Measurements from ENCODE around the gene MCRS1. TPM values are rescaled to one million over a fixed set of nuclear protein-coding genes. Genes with fewer than 3 reads are reported as not detected.
"Not testable (repeated sequence)": the region's sequence is repeated elsewhere in the genome, so short reads cannot be mapped to it uniquely, and the experiment has no call there.

Gene MCRS1
- total and polyA plus RNA-seq, 4 donors, result 20.0 to 33.1 (median 26.1) TPM

DNA sequence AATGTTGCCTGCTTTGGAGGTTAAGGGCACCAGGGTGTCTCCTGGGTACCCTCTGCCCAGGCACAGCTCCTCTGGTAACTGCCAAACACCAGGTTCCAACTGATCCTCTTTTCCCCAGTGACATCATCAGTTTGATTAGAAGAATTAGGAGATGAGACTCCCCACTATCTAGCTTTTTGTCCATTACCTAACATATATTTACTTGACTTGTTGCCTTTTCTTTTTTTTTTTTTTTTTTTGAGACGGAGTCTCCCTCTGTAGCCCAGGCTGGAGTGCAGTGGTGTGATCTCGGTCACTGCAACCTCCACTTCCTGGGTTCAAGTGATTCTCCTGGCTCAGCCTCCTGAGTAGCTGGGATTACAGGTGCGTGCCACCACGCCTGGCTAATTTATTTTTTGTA, 37.6 kb upstream of the MCRS1 start, which contains the start of gene FAM186B:
TSS of gene FAM186B (minus strand) at position 101 of the 400 bp plus-strand sequence. CDS start 162 bp downstream, outside the sequence.
- not testable (repeated sequence) for H3K27me3 ChIP-seq (ENCODE audit: control insufficient read depth in 4 of 4, insufficient read depth in 4 of 4, low read length in 3 of 4); H3K4me3 ChIP-seq (ENCODE audit: low read depth in 1 of 3, low read length in 3 of 3); H3K27ac ChIP-seq (ENCODE audit: low read depth in 1 of 2, low read length in 2 of 2); H3K9ac ChIP-seq (ENCODE audit: low read depth in 1 of 2, low read length in 2 of 2); H3K36me3 ChIP-seq (ENCODE audit: control insufficient read depth in 4 of 4, insufficient read depth in 3 of 4, low read depth in 1 of 4, low read length in 3 of 4); H3K9me3 ChIP-seq (ENCODE audit: control insufficient read depth in 4 of 4, low read length in 3 of 4); H3K4me1 ChIP-seq (ENCODE audit: control insufficient read depth in 4 of 4, insufficient read depth in 4 of 4, low read length in 3 of 4); DNase-seq (ENCODE audit: low spot score)
- WGBS, result 95% methylated on average over 4 of the region's 4 CpGs

DNA sequence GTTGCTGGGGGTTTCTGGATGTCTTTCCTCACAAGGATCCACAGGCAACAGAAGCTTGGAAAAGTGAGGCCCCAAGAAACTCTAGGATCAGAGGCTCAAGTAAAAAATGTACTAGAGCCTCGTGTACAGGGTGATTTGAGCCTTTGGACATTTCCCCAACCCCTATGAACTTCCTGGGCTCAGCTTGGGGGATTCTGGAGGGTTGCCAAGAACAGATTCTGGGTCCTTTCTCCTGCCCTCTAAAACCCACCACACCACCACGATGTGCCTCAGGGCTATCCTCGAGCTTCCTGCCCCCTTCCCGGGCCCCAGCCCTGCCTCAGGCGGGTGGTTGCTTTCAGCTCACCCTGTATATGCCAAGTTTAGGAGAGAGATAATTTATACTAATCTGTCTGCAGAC, 36.9 kb upstream of the MCRS1 start:
- TF ChIP-seq, protein P1, sequence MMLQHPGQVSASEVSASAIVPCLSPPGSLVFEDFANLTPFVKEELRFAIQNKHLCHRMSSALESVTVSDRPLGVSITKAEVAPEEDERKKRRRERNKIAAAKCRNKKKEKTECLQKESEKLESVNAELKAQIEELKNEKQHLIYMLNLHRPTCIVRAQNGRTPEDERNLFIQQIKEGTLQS (IDR thresholded peaks at IDR 0.05), result no peak
- TF ChIP-seq, protein P2, sequence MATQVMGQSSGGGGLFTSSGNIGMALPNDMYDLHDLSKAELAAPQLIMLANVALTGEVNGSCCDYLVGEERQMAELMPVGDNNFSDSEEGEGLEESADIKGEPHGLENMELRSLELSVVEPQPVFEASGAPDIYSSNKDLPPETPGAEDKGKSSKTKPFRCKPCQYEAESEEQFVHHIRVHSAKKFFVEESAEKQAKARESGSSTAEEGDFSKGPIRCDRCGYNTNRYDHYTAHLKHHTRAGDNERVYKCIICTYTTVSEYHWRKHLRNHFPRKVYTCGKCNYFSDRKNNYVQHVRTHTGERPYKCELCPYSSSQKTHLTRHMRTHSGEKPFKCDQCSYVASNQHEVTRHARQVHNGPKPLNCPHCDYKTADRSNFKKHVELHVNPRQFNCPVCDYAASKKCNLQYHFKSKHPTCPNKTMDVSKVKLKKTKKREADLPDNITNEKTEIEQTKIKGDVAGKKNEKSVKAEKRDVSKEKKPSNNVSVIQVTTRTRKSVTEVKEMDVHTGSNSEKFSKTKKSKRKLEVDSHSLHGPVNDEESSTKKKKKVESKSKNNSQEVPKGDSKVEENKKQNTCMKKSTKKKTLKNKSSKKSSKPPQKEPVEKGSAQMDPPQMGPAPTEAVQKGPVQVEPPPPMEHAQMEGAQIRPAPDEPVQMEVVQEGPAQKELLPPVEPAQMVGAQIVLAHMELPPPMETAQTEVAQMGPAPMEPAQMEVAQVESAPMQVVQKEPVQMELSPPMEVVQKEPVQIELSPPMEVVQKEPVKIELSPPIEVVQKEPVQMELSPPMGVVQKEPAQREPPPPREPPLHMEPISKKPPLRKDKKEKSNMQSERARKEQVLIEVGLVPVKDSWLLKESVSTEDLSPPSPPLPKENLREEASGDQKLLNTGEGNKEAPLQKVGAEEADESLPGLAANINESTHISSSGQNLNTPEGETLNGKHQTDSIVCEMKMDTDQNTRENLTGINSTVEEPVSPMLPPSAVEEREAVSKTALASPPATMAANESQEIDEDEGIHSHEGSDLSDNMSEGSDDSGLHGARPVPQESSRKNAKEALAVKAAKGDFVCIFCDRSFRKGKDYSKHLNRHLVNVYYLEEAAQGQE (IDR thresholded peaks at IDR 0.05), result no peak
- TF ChIP-seq FOXA1 (IDR thresholded peaks at IDR 0.05) (no peak), NR2F2 (IDR thresholded peaks at IDR 0.05) (no peak), RXRA (IDR thresholded peaks at IDR 0.05) (no peak), HNF4G (IDR thresholded peaks at IDR 0.05) (no peak), RAD21 (IDR thresholded peaks at IDR 0.05) (no peak), JUND (IDR thresholded peaks at IDR 0.05) (no peak), TAF1 (conservative IDR thresholded peaks at IDR 0.05) (no peak), FOXA2 (IDR thresholded peaks at IDR 0.05) (no peak)
- TF ChIP-seq, protein P3, sequence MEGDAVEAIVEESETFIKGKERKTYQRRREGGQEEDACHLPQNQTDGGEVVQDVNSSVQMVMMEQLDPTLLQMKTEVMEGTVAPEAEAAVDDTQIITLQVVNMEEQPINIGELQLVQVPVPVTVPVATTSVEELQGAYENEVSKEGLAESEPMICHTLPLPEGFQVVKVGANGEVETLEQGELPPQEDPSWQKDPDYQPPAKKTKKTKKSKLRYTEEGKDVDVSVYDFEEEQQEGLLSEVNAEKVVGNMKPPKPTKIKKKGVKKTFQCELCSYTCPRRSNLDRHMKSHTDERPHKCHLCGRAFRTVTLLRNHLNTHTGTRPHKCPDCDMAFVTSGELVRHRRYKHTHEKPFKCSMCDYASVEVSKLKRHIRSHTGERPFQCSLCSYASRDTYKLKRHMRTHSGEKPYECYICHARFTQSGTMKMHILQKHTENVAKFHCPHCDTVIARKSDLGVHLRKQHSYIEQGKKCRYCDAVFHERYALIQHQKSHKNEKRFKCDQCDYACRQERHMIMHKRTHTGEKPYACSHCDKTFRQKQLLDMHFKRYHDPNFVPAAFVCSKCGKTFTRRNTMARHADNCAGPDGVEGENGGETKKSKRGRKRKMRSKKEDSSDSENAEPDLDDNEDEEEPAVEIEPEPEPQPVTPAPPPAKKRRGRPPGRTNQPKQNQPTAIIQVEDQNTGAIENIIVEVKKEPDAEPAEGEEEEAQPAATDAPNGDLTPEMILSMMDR (IDR thresholded peaks at IDR 0.05; ENCODE audit: low read depth, low read length, missing input control), result no peak
- TF ChIP-seq, protein P4, sequence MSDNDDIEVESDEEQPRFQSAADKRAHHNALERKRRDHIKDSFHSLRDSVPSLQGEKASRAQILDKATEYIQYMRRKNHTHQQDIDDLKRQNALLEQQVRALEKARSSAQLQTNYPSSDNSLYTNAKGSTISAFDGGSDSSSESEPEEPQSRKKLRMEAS (IDR thresholded peaks at IDR 0.05), result no peak
- TF ChIP-seq, protein P5, sequence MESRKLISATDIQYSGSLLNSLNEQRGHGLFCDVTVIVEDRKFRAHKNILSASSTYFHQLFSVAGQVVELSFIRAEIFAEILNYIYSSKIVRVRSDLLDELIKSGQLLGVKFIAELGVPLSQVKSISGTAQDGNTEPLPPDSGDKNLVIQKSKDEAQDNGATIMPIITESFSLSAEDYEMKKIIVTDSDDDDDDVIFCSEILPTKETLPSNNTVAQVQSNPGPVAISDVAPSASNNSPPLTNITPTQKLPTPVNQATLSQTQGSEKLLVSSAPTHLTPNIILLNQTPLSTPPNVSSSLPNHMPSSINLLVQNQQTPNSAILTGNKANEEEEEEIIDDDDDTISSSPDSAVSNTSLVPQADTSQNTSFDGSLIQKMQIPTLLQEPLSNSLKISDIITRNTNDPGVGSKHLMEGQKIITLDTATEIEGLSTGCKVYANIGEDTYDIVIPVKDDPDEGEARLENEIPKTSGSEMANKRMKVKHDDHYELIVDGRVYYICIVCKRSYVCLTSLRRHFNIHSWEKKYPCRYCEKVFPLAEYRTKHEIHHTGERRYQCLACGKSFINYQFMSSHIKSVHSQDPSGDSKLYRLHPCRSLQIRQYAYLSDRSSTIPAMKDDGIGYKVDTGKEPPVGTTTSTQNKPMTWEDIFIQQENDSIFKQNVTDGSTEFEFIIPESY (IDR thresholded peaks at IDR 0.05), result no peak
- peaks cover 0 to 5% (median 0%) of the 10 kb centered on the region in 4 donors for H3K36me3 ChIP-seq (ENCODE audit: control insufficient read depth in 4 of 4, insufficient read depth in 3 of 4, low read depth in 1 of 4, low read length in 3 of 4)
- no peaks in the 10 kb centered on the region for H3K9me3 ChIP-seq (ENCODE audit: control insufficient read depth in 4 of 4, low read length in 3 of 4)
- H3K4me3 ChIP-seq (ENCODE audit: low read depth in 1 of 3, low read length in 3 of 3), result no peak overlapping the region
- no peaks in the 10 kb centered on the region for H3K27me3 ChIP-seq (ENCODE audit: control insufficient read depth in 4 of 4, insufficient read depth in 4 of 4, low read length in 3 of 4)
- H3K9ac ChIP-seq (ENCODE audit: low read depth in 1 of 2, low read length in 2 of 2), result no peak overlapping the region
- DNase-seq (ENCODE audit: low spot score), result no peak
- 69% methylated on average over 5 of the region's 5 CpGs for WGBS
- H3K27ac ChIP-seq (ENCODE audit: low read depth in 1 of 2, low read length in 2 of 2), result no peak overlapping the region
- H3K4me1 ChIP-seq (ENCODE audit: control insufficient read depth in 4 of 4, insufficient read depth in 4 of 4, low read length in 3 of 4), result no peaks in the 10 kb centered on the region
